Measurements from ENCODE around the gene CALHM4. TPM values are rescaled to one million over a fixed set of nuclear protein-coding genes. Genes with fewer than 3 reads are reported as not detected.
A peak's percentile ranks its signal among the peaks of the same experiment; 100 is the strongest.

Gene CALHM4
- total RNA-seq, 4 donors from 2014 or later: not detected

DNA sequence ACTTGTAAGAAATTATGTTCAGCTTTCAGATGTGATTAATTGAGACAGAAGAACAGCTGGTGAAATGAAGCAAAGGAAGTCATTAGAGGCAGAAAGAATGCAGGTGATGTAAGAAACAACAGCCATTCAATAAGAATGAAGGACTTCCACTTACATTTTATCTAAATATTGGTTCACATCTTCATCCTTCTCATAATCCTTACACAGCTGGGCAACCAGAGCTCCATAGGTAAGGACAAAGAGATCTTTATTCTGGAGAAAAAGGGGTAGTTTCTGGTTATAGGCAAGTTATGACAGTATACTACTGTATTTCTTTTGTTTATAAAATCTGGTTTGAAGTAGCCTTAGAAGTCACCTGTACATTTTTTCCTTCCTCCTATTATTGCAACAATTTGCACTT is 10.4 kb upstream of the CALHM4 start:
- intact Hi-C loops (cut with DNase I; ENCODE audit: low total_unique reads): no loop called here

DNA sequence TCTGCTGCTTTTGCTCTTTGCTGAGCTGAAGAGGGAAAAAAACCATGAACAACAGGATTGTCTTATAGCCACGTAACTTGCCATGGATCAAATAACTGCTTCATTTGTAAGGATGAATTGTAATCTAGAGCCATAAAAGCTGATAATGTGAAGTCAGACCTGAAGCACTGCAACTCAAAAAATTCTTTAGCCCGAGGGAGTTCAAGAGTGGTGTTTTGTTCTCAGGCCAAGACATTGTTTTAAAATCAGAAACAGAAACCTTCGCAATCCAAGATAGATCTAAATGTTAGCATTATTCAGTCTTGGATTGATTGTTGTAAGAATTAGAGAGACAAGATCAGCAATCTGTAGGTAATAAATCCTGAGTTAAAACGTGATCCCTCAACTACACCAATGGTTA is 7.9 kb upstream of the CALHM4 start, which contains the start of gene TRAPPC3L:
Gene TRAPPC3L, minus strand, starts transcription at position 34 of the 400 bp plus-strand sequence. CDS start 170 bp downstream, outside the sequence.
- Histone ChIP-seq H3K4me3 (no peak within 1 kb of the TSS), H3K4me1 (no peaks in the 10 kb centered on the region), H3K36me3 (no peaks in the 10 kb centered on the region), H3K27ac (no peak within 1 kb of the TSS), H3K9me3 (no peaks in the 10 kb centered on the region), H3K27me3 (no peaks in the 10 kb centered on the region)
- DNase-seq (no peak), ATAC-seq (no peak)
- intact Hi-C loops (cut with DNase I; ENCODE audit: low total_unique reads): no loop called here
- in situ Hi-C loops (cut with MboI; ENCODE audit: low sequenced_read_pairs in 4 of 4): loop anchor here in 1 of 4 donors (25.0 kb wide), 1 partner anchor 258 kb away; the partner anchor contains the start of gene TSPYL1
- TF ChIP-seq POLR2A (IDR thresholded peaks at IDR 0.05): no peak
- TF ChIP-seq, protein P1, sequence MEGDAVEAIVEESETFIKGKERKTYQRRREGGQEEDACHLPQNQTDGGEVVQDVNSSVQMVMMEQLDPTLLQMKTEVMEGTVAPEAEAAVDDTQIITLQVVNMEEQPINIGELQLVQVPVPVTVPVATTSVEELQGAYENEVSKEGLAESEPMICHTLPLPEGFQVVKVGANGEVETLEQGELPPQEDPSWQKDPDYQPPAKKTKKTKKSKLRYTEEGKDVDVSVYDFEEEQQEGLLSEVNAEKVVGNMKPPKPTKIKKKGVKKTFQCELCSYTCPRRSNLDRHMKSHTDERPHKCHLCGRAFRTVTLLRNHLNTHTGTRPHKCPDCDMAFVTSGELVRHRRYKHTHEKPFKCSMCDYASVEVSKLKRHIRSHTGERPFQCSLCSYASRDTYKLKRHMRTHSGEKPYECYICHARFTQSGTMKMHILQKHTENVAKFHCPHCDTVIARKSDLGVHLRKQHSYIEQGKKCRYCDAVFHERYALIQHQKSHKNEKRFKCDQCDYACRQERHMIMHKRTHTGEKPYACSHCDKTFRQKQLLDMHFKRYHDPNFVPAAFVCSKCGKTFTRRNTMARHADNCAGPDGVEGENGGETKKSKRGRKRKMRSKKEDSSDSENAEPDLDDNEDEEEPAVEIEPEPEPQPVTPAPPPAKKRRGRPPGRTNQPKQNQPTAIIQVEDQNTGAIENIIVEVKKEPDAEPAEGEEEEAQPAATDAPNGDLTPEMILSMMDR (IDR thresholded peaks at IDR 0.05 in 4 of 5, conservative IDR thresholded peaks at IDR 0.05 in 1 of 5): no peak

More for the DNA sequence above, 10.4 kb upstream of the CALHM4 start:
- H3K9me3 ChIP-seq: no peaks in the 10 kb centered on the region
- H3K27ac ChIP-seq: no peak overlapping the region
- no peak for DNase-seq
- in situ Hi-C loops (cut with MboI; ENCODE audit: low sequenced_read_pairs in 4 of 4): loop anchor here in 1 of 4 donors (25.0 kb wide), 1 partner anchor 256 kb away; the partner anchor contains the start of gene TSPYL1
- H3K27me3 ChIP-seq: no peaks in the 10 kb centered on the region
- H3K4me1 ChIP-seq: no peaks in the 10 kb centered on the region
- TF ChIP-seq POLR2A (IDR thresholded peaks at IDR 0.05): no peak
- TF ChIP-seq, protein P1 (IDR thresholded peaks at IDR 0.05 in 4 of 5, conservative IDR thresholded peaks at IDR 0.05 in 1 of 5): no peak
- H3K36me3 ChIP-seq: no peaks in the 10 kb centered on the region
- H3K4me3 ChIP-seq: no peak overlapping the region
- ATAC-seq: no peak

GRCh38 chr6:116547358-116547757 is 6.2 kb upstream of the CALHM4 start:
- in situ Hi-C loops (cut with MboI; ENCODE audit: low sequenced_read_pairs in 4 of 4): loop anchor here in 1 of 4 donors (25.0 kb wide), 1 partner anchor 260 kb away; the partner anchor contains the start of gene TSPYL1
- H3K36me3 ChIP-seq: no peaks in the 10 kb centered on the region
- TF ChIP-seq, protein P1 (IDR thresholded peaks at IDR 0.05 in 4 of 5, conservative IDR thresholded peaks at IDR 0.05 in 1 of 5): no peak
- TF ChIP-seq POLR2A (IDR thresholded peaks at IDR 0.05): no peak

GRCh38 chr6:116550796-116551195 is 2.8 kb upstream of the CALHM4 start:
- Histone ChIP-seq H3K36me3 (no peaks in the 10 kb centered on the region), H3K9me3 (no peaks in the 10 kb centered on the region), H3K4me3 (no peak overlapping the region), H3K4me1 (no peaks in the 10 kb centered on the region), H3K27me3 (no peaks in the 10 kb centered on the region), H3K27ac (no peak overlapping the region)
- no peak for ATAC-seq
- in situ Hi-C loops (cut with MboI; ENCODE audit: low sequenced_read_pairs in 4 of 4) (no loop called here), intact Hi-C loops (cut with DNase I; ENCODE audit: low total_unique reads) (no loop called here)
- no peak for DNase-seq
- TF ChIP-seq POLR2A (IDR thresholded peaks at IDR 0.05): no peak
- TF ChIP-seq, protein P1 (IDR thresholded peaks at IDR 0.05 in 4 of 5, conservative IDR thresholded peaks at IDR 0.05 in 1 of 5): no peak

More at GRCh38 chr6:116547358-116547757, 6.2 kb upstream of the CALHM4 start:
- ATAC-seq: no peak
- no peaks in the 10 kb centered on the region for H3K9me3 ChIP-seq
- no peak overlapping the region for H3K4me3 ChIP-seq
- DNase-seq: no peak
- no peak overlapping the region for H3K27ac ChIP-seq
- intact Hi-C loops (cut with DNase I; ENCODE audit: low total_unique reads): no loop called here
- no peaks in the 10 kb centered on the region for H3K27me3 ChIP-seq
- H3K4me1 ChIP-seq: no peaks in the 10 kb centered on the region

GRCh38 chr6:116556065-116556464 is 2.5 kb downstream of the CALHM4 start:
- Histone ChIP-seq H3K4me1 (peaks cover 0 to 28% of the 10 kb centered on the region in 2 donors), H3K4me3 (no peak overlapping the region), H3K27ac (peak overlapping the region in 3 of 4 donors; percentile 20 to 81 (median 76)), H3K9me3 (no peaks in the 10 kb centered on the region), H3K27me3 (no peaks in the 10 kb centered on the region), H3K36me3 (no peaks in the 10 kb centered on the region)
- TF ChIP-seq, protein P1 (IDR thresholded peaks at IDR 0.05 in 4 of 5, conservative IDR thresholded peaks at IDR 0.05 in 1 of 5): no peak
- TF ChIP-seq POLR2A (IDR thresholded peaks at IDR 0.05): no peak
- ATAC-seq: no peak
- in situ Hi-C loops (cut with MboI; ENCODE audit: low sequenced_read_pairs in 4 of 4): no loop called here
- intact Hi-C loops (cut with DNase I; ENCODE audit: low total_unique reads): no loop called here
- no peak for DNase-seq

Data from gastrocnemius medialis (tissue), 4 donors.